IMR-90 (cell line): Measurements from ENCODE around the gene C1QTNF5. TPM values are rescaled to one million over a fixed set of nuclear protein-coding genes. Genes with fewer than 3 reads are reported as not detected.

Experiments
- ATAC-seq: fragments of 200-7000 bp; cut with Tn5 transposase; 2 replicates; pipeline ENCODE4 v1.9.1; 2020; ENCODE audit warnings: low read depth, mild to moderate bottlenecking, moderate library complexity
- BruUV-seq: library from RNA; stranded (reverse); fragments of 400-500 nt; replicated peaks from 2 replicates; lab custom pipeline; 2021; lab: Mats Ljungman, UMichigan
- CTCF ChIA-PET: fragments of 300-600 bp; formaldehyde crosslinking; extraction: SDS; loops from one replicate; lab custom pipeline; 2021; ENCODE audit warnings: antibody characterized with exemption; lab: Yijun Ruan, JAX
- POLR2A ChIA-PET: fragments of 300-600 bp; sonication (Branson Sonifier 250); formaldehyde crosslinking; loops from one replicate; lab custom pipeline; 2022; ENCODE audit warnings: antibody characterized with exemption; ENCODE audit not compliant: unreplicated experiment; lab: Charles Lee
- DNase-seq: peaks from one replicate; pipeline ENCODE4 v3.0.0; 2013
- H2AFZ ChIP-seq: replicated peaks from 2 replicates; pipeline ENCODE3; 2013; ENCODE audit warnings: low read length, mild to moderate bottlenecking; ENCODE audit not compliant: poor library complexity
- H2AK5ac ChIP-seq: 2 replicates; pipeline ENCODE4 v1.6.1; 2013; ENCODE audit warnings: low read depth, low read length, inconsistent platforms
- H2AK9ac ChIP-seq: replicated peaks from 2 replicates; pipeline ENCODE3; 2013; ENCODE audit warnings: mild to moderate bottlenecking, low read depth, low read length, moderate library complexity; ENCODE audit not compliant: poor library complexity
- H2BK120ac ChIP-seq: 2 replicates; pipeline ENCODE4 v1.6.1; 2013; ENCODE audit warnings: low read depth, low read length, inconsistent platforms
- H2BK15ac ChIP-seq: 3 replicates; pipeline ENCODE4 v1.6.1; 2013; ENCODE audit warnings: low read depth, low read length, inconsistent platforms
- H2BK20ac ChIP-seq: 2 replicates; pipeline ENCODE4 v1.6.1; 2013; ENCODE audit warnings: low read depth, mild to moderate bottlenecking, inconsistent platforms, low read length, moderate library complexity
- H2BK5ac ChIP-seq: 2 replicates; pipeline ENCODE4 v1.6.1; 2013; ENCODE audit warnings: mild to moderate bottlenecking, low read depth, low read length, inconsistent platforms; ENCODE audit not compliant: poor library complexity, severe bottlenecking
- H3K14ac ChIP-seq: replicated peaks from 2 replicates; pipeline ENCODE4 v1.6.1; 2013; ENCODE audit warnings: low read depth, low read length, inconsistent platforms
- H3K18ac ChIP-seq: 2 replicates; pipeline ENCODE4 v1.6.1; 2013; ENCODE audit warnings: low read depth, low read length, control low read depth
- H3K23ac ChIP-seq: 2 replicates; pipeline ENCODE4 v1.6.1; 2013; ENCODE audit warnings: low read depth, low read length, inconsistent platforms
- H3K27ac ChIP-seq: 2 replicates; pipeline ENCODE4 v1.5.1; 2013; ENCODE audit warnings: mild to moderate bottlenecking, control low read depth, low read length; ENCODE audit not compliant: insufficient read depth
- H3K27me3 ChIP-seq: 2 replicates; pipeline ENCODE4 v1.6.1; 2013; ENCODE audit warnings: low read length; ENCODE audit not compliant: control insufficient read depth, insufficient read depth
- H3K36me3 ChIP-seq: 2 replicates; pipeline ENCODE4 v1.6.1; 2013; ENCODE audit warnings: low read length, mixed read lengths; ENCODE audit not compliant: control insufficient read depth, insufficient read depth
- H3K4ac ChIP-seq: 2 replicates; pipeline ENCODE4 v1.6.1; 2013; ENCODE audit warnings: low read depth, low read length, inconsistent platforms
- H3K4me1 ChIP-seq: 2 replicates; pipeline ENCODE4 v1.6.1; 2013; ENCODE audit warnings: low read length, mixed read lengths; ENCODE audit not compliant: control insufficient read depth, insufficient read depth
- H3K4me2 ChIP-seq: 2 replicates; pipeline ENCODE4 v1.6.1; 2013; ENCODE audit warnings: low read depth, mild to moderate bottlenecking, control low read depth, low read length, moderate library complexity
- H3K4me3 ChIP-seq: 2 replicates; pipeline ENCODE4 v1.5.1; 2013; ENCODE audit warnings: low read depth, mild to moderate bottlenecking, control low read depth, low read length, moderate library complexity; ENCODE audit not compliant: insufficient read depth
- H3K56ac ChIP-seq: 2 replicates; pipeline ENCODE4 v1.6.1; 2013; ENCODE audit warnings: low read length, inconsistent platforms; ENCODE audit not compliant: insufficient read depth; ENCODE audit errors: extremely low read depth
- H3K79me1 ChIP-seq, 2 experiments: 2 replicates each; pipeline ENCODE4 v1.6.1; 2013; ENCODE audit warnings: low read length in 2 of 2, inconsistent platforms in 1 of 2, low read depth in 1 of 2
- H3K9ac ChIP-seq: 2 replicates; pipeline ENCODE4 v1.6.1; 2013; ENCODE audit warnings: low read depth, low read length, control low read depth
- H3K9me1 ChIP-seq: 2 replicates; pipeline ENCODE4 v1.6.1; 2013; ENCODE audit warnings: low read length, inconsistent platforms; ENCODE audit not compliant: insufficient read depth
- H3K9me3 ChIP-seq: 2 replicates; pipeline ENCODE4 v1.6.1; 2013; ENCODE audit warnings: low read length; ENCODE audit not compliant: control insufficient read depth, insufficient read depth
- H4K20me1 ChIP-seq: 2 replicates; pipeline ENCODE4 v1.6.1; 2013; ENCODE audit warnings: low read length, inconsistent platforms; ENCODE audit not compliant: insufficient read depth
- H4K5ac ChIP-seq: 2 replicates; pipeline ENCODE4 v1.6.1; 2013; ENCODE audit warnings: mild to moderate bottlenecking, low read depth, low read length, control low read depth
- H4K8ac ChIP-seq, 2 experiments: 2 replicates each; pipeline ENCODE4 v1.6.1; 2013; ENCODE audit warnings: low read depth in 2 of 2, low read length in 2 of 2, control low read depth in 1 of 2, inconsistent platforms in 1 of 2
- H4K91ac ChIP-seq: 2 replicates; pipeline ENCODE4 v1.6.1; 2013; ENCODE audit warnings: low read depth, low read length, inconsistent platforms; ENCODE audit not compliant: insufficient read depth
- CEBPB ChIP-seq: IDR thresholded peaks from 2 replicates; pipeline ENCODE4 v1.6.1; 2012; ENCODE audit warnings: low read depth, low read length, improper control_type of control experiment
- FOS ChIP-seq: fragments of 150-350 bp; IDR thresholded peaks from 2 replicates; pipeline ENCODE4 v1.6.1; 2016; ENCODE audit warnings: low read depth, low read length
- POLR2A ChIP-seq: IDR thresholded peaks from 2 replicates; pipeline ENCODE4 v1.6.1; 2012; ENCODE audit warnings: mild to moderate bottlenecking, low read depth, low read length
- WGBS, 2 experiments: methylation state at CpG; one replicate each; pipeline versions ENCODE4 v1.1.5 to v1.1.7; 2013; ENCODE audit warnings: missing lambda C conversion rate in 2 of 2; ENCODE audit not compliant: insufficient read length in 1 of 2; ENCODE audit errors: extremely low coverage in 2 of 2; 5-methylcytosine and 5-hydroxymethylcytosine counted together
- dilution Hi-C: fragments of 300-500 bp; cut with HindIII; formaldehyde crosslinking; loops from one replicate; pipeline ENCODE4 v1.14.3; 2018; ENCODE audit warnings: low sequenced_read_pairs; ENCODE audit not compliant: unreplicated experiment
- in situ Hi-C: fragments of 300-500 bp; cut with MboI; formaldehyde crosslinking; loops from 3 replicates; pipeline ENCODE4 v1.14.3; 2019; ENCODE audit warnings: low sequenced_read_pairs, inconsistent platforms, mixed read lengths
- intact Hi-C: fragments of 100-400 bp; cut with micrococcal nuclease; formaldehyde crosslinking; loops from 2 replicates; pipeline ENCODE4 v1.10.0; 2022
- polyA plus RNA-seq, 3 experiments: library from polyadenylated mRNA; depleted of rRNA; stranded (reverse); fragments of >200 nt; gene quantifications; 2 replicates each; pipeline ENCODE4 v1.2.3, GENCODE V29; 2012; ENCODE audit warnings: low replicate concordance in 1 of 3
- total RNA-seq: library from RNA; depleted of rRNA; stranded (reverse); fragments of >200 nt; gene quantifications from 2 replicates; pipeline ENCODE4 v1.2.3, GENCODE V29; 2012

C1QTNF5 gene
- total and polyA plus RNA-seq, 2 of the 4 experiments (the other 2 are of a cell fraction): 2.0 to 5.4 TPM

GRCh38 chr11:119350302-119350701 lies 9.6 kb upstream of the C1QTNF5 start:
- CTCF ChIA-PET: no interaction called here
- intact Hi-C loops: no loop called here
- H2AK5ac ChIP-seq: no peak overlapping the region

More at GRCh38 chr11:119350302-119350701, 9.6 kb upstream of the C1QTNF5 start:
- Histone ChIP-seq H2AK9ac (no peak overlapping the region), H3K9me3 (no peaks in the 10 kb centered on the region), H3K9ac (no peak overlapping the region), H4K20me1 (no peaks in the 10 kb centered on the region), H2BK120ac (no peak overlapping the region), H2AFZ (no peak overlapping the region), H2BK15ac (no peak overlapping the region), H3K4me1 (no peaks in the 10 kb centered on the region), H3K4me3 (no peak overlapping the region), H3K14ac (no peak overlapping the region), H3K79me1 (no peaks in the 10 kb centered on the region), H3K18ac (no peak overlapping the region), H4K91ac (no peak overlapping the region), H4K8ac (no peak overlapping the region), H4K5ac (no peak overlapping the region), H2BK20ac (no peak overlapping the region), H3K4me2 (no peak overlapping the region), H3K27ac (no peak overlapping the region), H2BK5ac (no peak overlapping the region), H3K27me3 (peaks cover 35% of the 10 kb centered on the region), H3K23ac (no peak overlapping the region), H3K9me1 (no peaks in the 10 kb centered on the region), H3K36me3 (no peaks in the 10 kb centered on the region), H3K4ac (no peak overlapping the region), H3K56ac (no peak overlapping the region)
- dilution Hi-C loops (no loop called here), in situ Hi-C loops (loop anchor here (25.0 kb wide), 1 partner anchor 762 kb away; no protein-coding TSS in a partner anchor)
- ATAC-seq (no peak), DNase-seq (no peak)
- no peak for TF ChIP-seq FOS
- TF ChIP-seq CEBPB: no peak
- no peak for TF ChIP-seq POLR2A
- no CpG with 5 or more reads among the region's 6 CpGs for WGBS, 2 experiments
- no TSS peak for BruUV-seq
- POLR2A ChIA-PET: no interaction called here
